IPS DF 4.7 (cell line): Measurements from ENCODE around the gene IL32.
"Not testable (repeated sequence)": the region's sequence is repeated elsewhere in the genome, so short reads cannot be mapped to it uniquely, and the experiment has no call there.

Source experiments
- DNase-seq: peaks from one replicate; pipeline ENCODE4 v3.0.0-alpha.2; 2013; ENCODE audit warnings: low spot score; ENCODE audit errors: extremely low read depth

Gene IL32

GRCh38 chr16:3069146-3069545, 3.7 kb downstream of the IL32 start:
- DNase-seq: not testable (repeated sequence)

- DNase-seq: no peak
These were observed 5.2 kb downstream of the IL32 start for GRCh38 chr16:3070608-3071111.

- DNase-seq: no peak
These were observed 6.2 kb downstream of the IL32 start for GRCh38 chr16:3071655-3072054.

- not testable (repeated sequence) for DNase-seq
These were observed 6.7 kb downstream of the IL32 start for GRCh38 chr16:3072148-3072547.

GRCh38 chr16:3072576-3073263, 7.3 kb downstream of the IL32 start:
- DNase-seq: not testable (repeated sequence)

- DNase-seq: no peak
These were observed 8.0 kb downstream of the IL32 start for GRCh38 chr16:3073448-3073847.

- no peak for DNase-seq
These were observed 9.6 kb downstream of the IL32 start for GRCh38 chr16:3074860-3075522.

- DNase-seq: no peak
These were observed 10.1 kb downstream of the IL32 start for GRCh38 chr16:3075523-3075915.

- not testable (repeated sequence) for DNase-seq
These were observed 10.5 kb downstream of the IL32 start for GRCh38 chr16:3075946-3076345.

GRCh38 chr16:3076577-3076976, 11.1 kb downstream of the IL32 start:
- no peak for DNase-seq

GRCh38 chr16:3080024-3080423, 14.6 kb downstream of the IL32 start:
- no peak for DNase-seq

GRCh38 chr16:3081957-3082356, 16.5 kb downstream of the IL32 start:
- not testable (repeated sequence) for DNase-seq

- DNase-seq: not testable (repeated sequence)
These were observed 18.0 kb downstream of the IL32 start for GRCh38 chr16:3083408-3083807.

GRCh38 chr16:3084491-3084890, 19.1 kb downstream of the IL32 start:
- no peak for DNase-seq

GRCh38 chr16:3084969-3085670, 19.7 kb downstream of the IL32 start:
- no peak for DNase-seq

- DNase-seq: no peak
These were observed 20.6 kb downstream of the IL32 start for GRCh38 chr16:3085868-3086595.

GRCh38 chr16:3086596-3087242, 21.3 kb downstream of the IL32 start:
- DNase-seq: no peak

GRCh38 chr16:3087243-3088235, 22.1 kb downstream of the IL32 start:
- no peak for DNase-seq

GRCh38 chr16:3088450-3088849, 23.0 kb downstream of the IL32 start:
- no peak for DNase-seq
